ENCODE measurements around the gene CABP1.
"Not testable (repeated sequence)": the region's sequence is repeated elsewhere in the genome, so short reads cannot be mapped to it uniquely, and the experiment has no call there.

GRCh38 chr12:120611534-120611933, 28.9 kb upstream of the CABP1 start:
- TF ChIP-seq POLR2AphosphoS5 (IDR thresholded peaks at IDR 0.05; ENCODE audit: insufficient read depth, low read depth, low read length); CTCF (IDR thresholded peaks at IDR 0.05; ENCODE audit: extremely low read depth in 1 of 2, insufficient read depth in 1 of 2, low read depth in 1 of 2, low read length in 2 of 2); EZH2 (IDR thresholded peaks at IDR 0.05; ENCODE audit: borderline replicate concordance, low read depth, low read length, severe bottlenecking): not testable (repeated sequence)

Data from endothelial cell of umbilical vein (primary cell).